B cell (primary cell): Measurements from ENCODE around the gene DUSP1. TPM values are rescaled to one million over a fixed set of nuclear protein-coding genes. Genes with fewer than 3 reads are reported as not detected.
A peak's percentile ranks its signal among the peaks of the same experiment; 100 is the strongest.

Experiments
- ATAC-seq: fragments of 200-7000 bp; cut with Tn5 transposase; one replicate; pipeline ENCODE4 v1.10.0; 2021; ENCODE audit warnings: low read depth, mild to moderate bottlenecking, moderate number of reproducible peaks, moderate library complexity
- CTCF ChIA-PET: fragments of 350-600 bp; sonication (Branson Sonifier 250); formaldehyde crosslinking; loops from one replicate; lab custom pipeline; 2021; ENCODE audit warnings: antibody characterized with exemption, inconsistent platforms; lab: Charles Lee
- POLR2A ChIA-PET: fragments of 350-600 bp; sonication (Branson Sonifier 250); formaldehyde crosslinking; loops from one replicate; lab custom pipeline; 2021; ENCODE audit warnings: antibody characterized with exemption; lab: Charles Lee
- DNase-seq: peaks from one replicate; pipeline ENCODE4 v3.0.0; 2013
- H2AFZ ChIP-seq: 2 replicates; pipeline ENCODE4 v1.6.1; 2012; ENCODE audit warnings: mild to moderate bottlenecking, low read depth, low read length; ENCODE audit not compliant: insufficient read depth, poor library complexity, severe bottlenecking
- H3K27ac ChIP-seq, 2 donors: 1 replicate in 1 of 2; 2 replicates in 1 of 2; pipeline ENCODE4 v1.5.1; 2012 to 2013; ENCODE audit warnings: low read length in 2 of 2, mild to moderate bottlenecking in 2 of 2, moderate library complexity in 1 of 2
- H3K27me3 ChIP-seq, 4 experiments: fragments of 200-600 bp in 1 of 4; sonication (generic) in 1 of 4; replicated peaks in 1 of 4; 1 replicate in 2 of 4; 2 replicates in 2 of 4; pipeline versions ENCODE4 v1.6.1 to v1.7.0; 2013 to 2016; ENCODE audit warnings: low read length in 3 of 4, mild to moderate bottlenecking in 2 of 4, mixed read lengths in 1 of 4, moderate library complexity in 1 of 4; ENCODE audit not compliant: insufficient read depth in 4 of 4, control insufficient read depth in 3 of 4; ENCODE audit errors: control extremely low read depth in 1 of 4
- H3K36me3 ChIP-seq, 2 experiments: replicated peaks in 1 of 2; 1 replicate in 1 of 2; 2 replicates in 1 of 2; pipeline versions ENCODE4 v1.6.1 to v1.7.1; 2013; ENCODE audit warnings: low read length in 1 of 2; ENCODE audit not compliant: insufficient read depth in 2 of 2, control insufficient read depth in 1 of 2; ENCODE audit errors: control extremely low read depth in 1 of 2, extremely low read depth in 1 of 2
- H3K4me1 ChIP-seq, 2 donors: fragments of 200-600 bp in 1 of 2; sonication (generic) in 1 of 2; 1 replicate in 1 of 2; 2 replicates in 1 of 2; pipeline versions ENCODE4 v1.5.1 to v1.6.1; 2013 to 2017; ENCODE audit warnings: low read length in 2 of 2; ENCODE audit not compliant: control insufficient read depth in 2 of 2, insufficient read depth in 2 of 2
- H3K4me2 ChIP-seq: replicated peaks from 2 replicates; pipeline ENCODE3; 2012; ENCODE audit warnings: mild to moderate bottlenecking, low read depth, low read length; ENCODE audit not compliant: poor library complexity, severe bottlenecking
- H3K4me3 ChIP-seq, 5 experiments: fragments of 200-600 bp in 1 of 5; sonication (generic) in 1 of 5; 1 replicate in 3 of 5; 2 replicates in 2 of 5; pipeline versions ENCODE4 v1.5.1 to v1.7.0; 2011 to 2016; ENCODE audit warnings: low read length in 4 of 5, mild to moderate bottlenecking in 4 of 5, low read depth in 2 of 5, control low read depth in 1 of 5, moderate library complexity in 1 of 5; ENCODE audit not compliant: insufficient read depth in 1 of 5; ENCODE audit errors: control extremely low read depth in 1 of 5, extremely low read depth in 1 of 5
- H3K79me2 ChIP-seq: fragments of 200-600 bp; sonication (generic); one replicate; pipeline ENCODE4 v1.6.0; 2016; ENCODE audit warnings: low read length; ENCODE audit not compliant: control insufficient read depth, insufficient read depth
- H3K9ac ChIP-seq: fragments of 200-600 bp; sonication (generic); 2 replicates; pipeline ENCODE4 v1.6.1; 2017; ENCODE audit warnings: mild to moderate bottlenecking, low read length, moderate library complexity
- H3K9me3 ChIP-seq, 3 donors: one replicate each; pipeline versions ENCODE4 v1.6.1 to v1.7.1; 2013; ENCODE audit warnings: low read length in 2 of 3; ENCODE audit not compliant: control insufficient read depth in 2 of 3, insufficient read depth in 1 of 3; ENCODE audit errors: control extremely low read depth in 1 of 3
- H4K20me1 ChIP-seq: 2 replicates; pipeline ENCODE4 v1.6.0; 2012; ENCODE audit warnings: mild to moderate bottlenecking, low read length; ENCODE audit not compliant: insufficient read depth, control insufficient read depth, poor library complexity, severe bottlenecking
- H3K27ac Mint-ChIP-seq: one replicate; pipeline ENCODE4 v1.8.0; 2021; ENCODE audit warnings: mixed read lengths
- H3K27me3 Mint-ChIP-seq: one replicate; pipeline ENCODE4 v1.8.0; 2021; ENCODE audit warnings: mixed read lengths
- H3K4me1 Mint-ChIP-seq: one replicate; pipeline ENCODE4 v1.8.0; 2021; ENCODE audit warnings: mixed read lengths
- H3K4me3 Mint-ChIP-seq: one replicate; pipeline ENCODE4 v1.8.0; 2021; ENCODE audit warnings: mixed read lengths
- H3K9me3 Mint-ChIP-seq: one replicate; pipeline ENCODE4 v1.8.0; 2022; ENCODE audit warnings: mixed read lengths; ENCODE audit not compliant: insufficient read depth
- CTCF ChIP-seq: fragments of 200-600 bp; IDR thresholded peaks from one replicate; pipeline ENCODE4 v1.8.0; 2022; ENCODE audit warnings: antibody characterized with exemption, mild to moderate bottlenecking
- EZH2 ChIP-seq: IDR thresholded peaks from 2 replicates; pipeline ENCODE4 v1.6.1; 2012; ENCODE audit warnings: borderline replicate concordance, low read depth, mild to moderate bottlenecking, moderate library complexity, low read length; ENCODE audit not compliant: insufficient read depth, poor library complexity, severe bottlenecking
- WGBS: methylation state at CpG from one replicate; pipeline ENCODE4 v1.1.5; 2013; ENCODE audit warnings: missing lambda C conversion rate; ENCODE audit not compliant: insufficient coverage; 5-methylcytosine and 5-hydroxymethylcytosine counted together
- intact Hi-C: fragments of 100-400 bp; cut with micrococcal nuclease; formaldehyde crosslinking; loops from one replicate; pipeline ENCODE4 v1.10.0; 2022
- polyA plus RNA-seq: library from polyadenylated mRNA; depleted of rRNA; stranded (reverse); fragments of >200 nt; gene quantifications from 2 replicates; pipeline ENCODE4 v1.2.3, GENCODE V29; 2012
- total RNA-seq, 2 donors: library from RNA; stranded (reverse); fragments of 120-200 nt in 1 of 2; gene quantifications; 1 replicate in 1 of 2; 2 replicates in 1 of 2; pipeline versions ENCODE4 v1.2.3 to v1.2.4, GENCODE V29; 2013 to 2022

Gene DUSP1
- total and polyA plus RNA-seq, 2 donors (not counting 1 experiment from before 2014, with no cell fraction given) = 71.2 to 4,228 TPM

- H3K36me3 ChIP-seq = no peaks in the 10 kb centered on the region
- intact Hi-C loops = no loop called here
- no peak overlapping the region for H3K4me2 ChIP-seq
- no peak overlapping the region for H3K4me3 Mint-ChIP-seq
- TF ChIP-seq CTCF = no peak
- TF ChIP-seq EZH2 = no peak
- no peaks in the 10 kb centered on the region for H3K9me3 Mint-ChIP-seq
- H3K27me3 ChIP-seq = no peaks in the 10 kb centered on the region
- H2AFZ ChIP-seq = no peak overlapping the region
- ATAC-seq (no peak), DNase-seq (no peak)
- peak overlapping the region in 1 of 2 donors; percentile 38 for H3K27ac ChIP-seq
- no peak overlapping the region for H3K4me3 ChIP-seq
- H3K27ac Mint-ChIP-seq = peak overlapping the region; percentile 83
- H3K79me2 ChIP-seq = no peaks in the 10 kb centered on the region
- H3K27me3 Mint-ChIP-seq = no peaks in the 10 kb centered on the region
- H4K20me1 ChIP-seq = no peaks in the 10 kb centered on the region
- WGBS = 98% methylated on average over 8 of the region's 9 CpGs
- H3K4me1 Mint-ChIP-seq = peaks cover 13% of the 10 kb centered on the region
- H3K4me1 ChIP-seq = peaks cover 8 to 12% of the 10 kb centered on the region in 2 donors
- POLR2A ChIA-PET = interaction anchor here (1.2 to 2.7 kb wide), 3 partner anchors 34 to 252 kb away, joined by 3 to 29 read pairs (median 17); partner anchors contain the start of gene DUSP1
- CTCF ChIA-PET = interaction anchor here (0.6 to 1.0 kb wide), 2 partner anchors 33 to 90 kb away, joined by 3 read pairs; no protein-coding TSS in a partner anchor
- no peak overlapping the region for H3K9ac ChIP-seq
- peaks cover 0 to 4% (median 0%) of the 10 kb centered on the region in 3 donors for H3K9me3 ChIP-seq
These were observed 34.8 kb upstream of the DUSP1 start for GRCh38 chr5:172805736-172806255.

- H3K4me1 Mint-ChIP-seq = peaks cover 13% of the 10 kb centered on the region
- TF ChIP-seq CTCF (no peak), EZH2 (no peak)
- Histone ChIP-seq H3K4me1 (peaks cover 8 to 12% of the 10 kb centered on the region in 2 donors), H3K36me3 (no peaks in the 10 kb centered on the region), H3K4me3 (no peak overlapping the region), H3K4me2 (no peak overlapping the region), H3K27ac (no peak overlapping the region), H3K79me2 (no peaks in the 10 kb centered on the region), H3K9me3 (peaks cover 0 to 4% (median 0%) of the 10 kb centered on the region in 3 donors), H3K9ac (no peak overlapping the region), H4K20me1 (no peaks in the 10 kb centered on the region), H2AFZ (no peak overlapping the region), H3K27me3 (no peaks in the 10 kb centered on the region)
- no peaks in the 10 kb centered on the region for H3K9me3 Mint-ChIP-seq
- ChIA-PET CTCF (interaction anchor here (1.0 kb wide), 1 partner anchor 33 kb away, joined by 3 read pairs; no protein-coding TSS in a partner anchor), POLR2A (interaction anchor here (0.6 to 2.5 kb wide), 3 partner anchors 33 to 252 kb away, joined by 3 to 17 read pairs (median 9); no protein-coding TSS in a partner anchor)
- WGBS = 80% methylated on average over 2 of the region's 3 CpGs
- ATAC-seq = no peak
- H3K27ac Mint-ChIP-seq = no peak overlapping the region
- intact Hi-C loops = no loop called here
- DNase-seq = no peak
- H3K27me3 Mint-ChIP-seq = no peaks in the 10 kb centered on the region
- no peak overlapping the region for H3K4me3 Mint-ChIP-seq
These were observed 34.2 kb upstream of the DUSP1 start for GRCh38 chr5:172805018-172805683.
